H9 (cell line): ENCODE data around the gene GBP6. TPM values are rescaled to one million over a fixed set of nuclear protein-coding genes. Genes with fewer than 3 reads are reported as not detected.

Experiments
- DNase-seq: peaks from one replicate; pipeline ENCODE4 v3.0.0-alpha.2; 2017
- H2AFZ ChIP-seq: one replicate; pipeline ENCODE4 v1.6.1; 2013; ENCODE audit warnings: mild to moderate bottlenecking, low read length, control low read depth, moderate library complexity
- H2AK5ac ChIP-seq: 2 replicates; pipeline ENCODE4 v1.6.1; 2013; ENCODE audit warnings: low read length, control low read depth, mixed read lengths; ENCODE audit not compliant: insufficient read length
- H2BK120ac ChIP-seq: one replicate; pipeline ENCODE4 v1.6.1; 2013; ENCODE audit warnings: low read depth, mild to moderate bottlenecking, low read length, control low read depth, inconsistent platforms; ENCODE audit not compliant: poor library complexity, severe bottlenecking
- H2BK12ac ChIP-seq: 2 replicates; pipeline ENCODE4 v1.6.1; 2013; ENCODE audit warnings: low read length, control low read depth, mixed read lengths, low read depth; ENCODE audit not compliant: insufficient read length
- H2BK15ac ChIP-seq: 2 replicates; pipeline ENCODE4 v1.6.1; 2013; ENCODE audit warnings: low read depth, low read length, control low read depth
- H2BK20ac ChIP-seq: one replicate; pipeline ENCODE4 v1.6.1; 2013; ENCODE audit warnings: low read depth, mild to moderate bottlenecking, low read length, control low read depth, inconsistent platforms; ENCODE audit not compliant: poor library complexity, severe bottlenecking
- H2BK5ac ChIP-seq: 2 replicates; pipeline ENCODE4 v1.6.1; 2013; ENCODE audit warnings: low read length, control low read depth, mixed read lengths; ENCODE audit not compliant: insufficient read length
- H3K14ac ChIP-seq: 2 replicates; pipeline ENCODE4 v1.6.1; 2013; ENCODE audit warnings: low read length, control low read depth; ENCODE audit not compliant: insufficient read depth
- H3K18ac ChIP-seq: 2 replicates; pipeline ENCODE4 v1.6.1; 2013; ENCODE audit warnings: low read depth, mild to moderate bottlenecking, mixed read lengths, low read length, control low read depth; ENCODE audit not compliant: insufficient read length
- H3K23ac ChIP-seq: 2 replicates; pipeline ENCODE4 v1.6.1; 2013; ENCODE audit warnings: low read length, control low read depth, mixed read lengths, low read depth; ENCODE audit not compliant: insufficient read length
- H3K23me2 ChIP-seq: 2 replicates; pipeline ENCODE4 v1.6.1; 2013; ENCODE audit warnings: low read depth, mild to moderate bottlenecking, mixed read lengths, low read length, control low read depth; ENCODE audit not compliant: insufficient read length, poor library complexity, severe bottlenecking
- H3K27ac ChIP-seq: 2 replicates; pipeline ENCODE4 v1.5.1; 2013; ENCODE audit warnings: low read length, control low read depth, mixed read lengths, low read depth; ENCODE audit not compliant: insufficient read length
- H3K27me3 ChIP-seq: 2 replicates; pipeline ENCODE4 v1.6.1; 2013; ENCODE audit warnings: low read length, control low read depth, inconsistent platforms; ENCODE audit not compliant: insufficient read depth
- H3K4ac ChIP-seq: 2 replicates; pipeline ENCODE4 v1.6.1; 2013; ENCODE audit warnings: low read depth, mild to moderate bottlenecking, control low read depth, inconsistent platforms, low read length, moderate library complexity
- H3K4me1 ChIP-seq: 2 replicates; pipeline ENCODE4 v1.6.1; 2013; ENCODE audit warnings: low read length, control low read depth, inconsistent platforms; ENCODE audit not compliant: insufficient read depth
- H3K4me2 ChIP-seq: 2 replicates; pipeline ENCODE4 v1.6.1; 2013; ENCODE audit warnings: low read length, control low read depth, mixed read lengths; ENCODE audit not compliant: insufficient read length, insufficient read depth
- H3K56ac ChIP-seq: 2 replicates; pipeline ENCODE4 v1.6.1; 2013; ENCODE audit warnings: low read depth, mild to moderate bottlenecking, mixed read lengths, low read length, control low read depth; ENCODE audit not compliant: insufficient read length
- H3K79me1 ChIP-seq: 2 replicates; pipeline ENCODE4 v1.6.1; 2013; ENCODE audit warnings: low read depth, mild to moderate bottlenecking, moderate library complexity, low read length, control low read depth, inconsistent platforms; ENCODE audit not compliant: insufficient read depth, poor library complexity, severe bottlenecking
- H3K79me2 ChIP-seq: 2 replicates; pipeline ENCODE4 v1.6.1; 2013; ENCODE audit warnings: low read length, control low read depth, inconsistent platforms; ENCODE audit not compliant: insufficient read depth
- H3K9ac ChIP-seq: 2 replicates; pipeline ENCODE4 v1.6.1; 2013; ENCODE audit warnings: low read length, control low read depth, mixed read lengths; ENCODE audit not compliant: insufficient read length; ENCODE audit errors: extremely low read depth
- H3K9me3 ChIP-seq: one replicate; pipeline ENCODE4 v1.6.1; 2013; ENCODE audit warnings: low read depth, low read length, inconsistent platforms; ENCODE audit not compliant: control insufficient read depth
- H3T11ph ChIP-seq: one replicate; pipeline ENCODE4 v1.6.1; 2013; ENCODE audit warnings: mild to moderate bottlenecking, low read length, control low read depth, inconsistent platforms
- H4K20me1 ChIP-seq: one replicate; pipeline ENCODE4 v1.6.1; 2013; ENCODE audit not compliant: control insufficient read depth, insufficient read length, insufficient read depth
- H4K5ac ChIP-seq: 2 replicates; pipeline ENCODE4 v1.6.1; 2013; ENCODE audit warnings: low read depth, mild to moderate bottlenecking, mixed read lengths, low read length, control low read depth; ENCODE audit not compliant: insufficient read length
- H4K8ac ChIP-seq: replicated peaks from 2 replicates; pipeline ENCODE4 v1.6.1; 2013; ENCODE audit warnings: low read length, control low read depth, mixed read lengths, low read depth; ENCODE audit not compliant: insufficient read length
- H4K91ac ChIP-seq: 2 replicates; pipeline ENCODE4 v1.6.1; 2013; ENCODE audit warnings: low read depth, mild to moderate bottlenecking, moderate library complexity, mixed read lengths, low read length, control low read depth; ENCODE audit not compliant: insufficient read length
- H3K27ac Mint-ChIP-seq, 3 experiments: 2 replicates in 2 of 3; 3 replicates in 1 of 3; pipeline ENCODE4 v1.8.0; 2020 to 2021; ENCODE audit warnings: mixed read lengths in 3 of 3, mild to moderate bottlenecking in 1 of 3, moderate library complexity in 1 of 3
- H3K27me3 Mint-ChIP-seq: 2 replicates; pipeline ENCODE4 v1.8.0; 2021; ENCODE audit warnings: low read depth, mild to moderate bottlenecking, moderate library complexity, mixed read lengths
- H3K36me3 Mint-ChIP-seq, 3 experiments: 2 replicates in 2 of 3; 3 replicates in 1 of 3; pipeline ENCODE4 v1.8.0; 2020 to 2021; ENCODE audit warnings: low read depth in 3 of 3, mixed read lengths in 3 of 3; ENCODE audit not compliant: insufficient read depth in 1 of 3
- H3K4me1 Mint-ChIP-seq, 2 experiments: 2 replicates each; pipeline ENCODE4 v1.8.0; 2020; ENCODE audit warnings: mixed read lengths in 2 of 2
- H3K4me3 Mint-ChIP-seq, 2 experiments: 2 replicates in 1 of 2; 3 replicates in 1 of 2; pipeline ENCODE4 v1.8.0; 2020 to 2021; ENCODE audit warnings: mild to moderate bottlenecking in 2 of 2, mixed read lengths in 2 of 2, moderate library complexity in 1 of 2
- H3K9me3 Mint-ChIP-seq, 2 experiments: 2 replicates in 1 of 2; 3 replicates in 1 of 2; pipeline ENCODE4 v1.8.0; 2020; ENCODE audit warnings: mild to moderate bottlenecking in 2 of 2, mixed read lengths in 2 of 2, moderate library complexity in 1 of 2
- CTCF ChIP-seq: fragments of 200-600 bp; sonication (generic); conservative IDR thresholded peaks from 3 replicates; pipeline ENCODE4 v1.8.0; 2021; ENCODE audit warnings: antibody characterized with exemption, mild to moderate bottlenecking
- WGBS: extraction: QIAGEN DNeasy Blood & Tissue Kit; methylation state at CpG from one replicate; pipeline ENCODE4 v1.1.7; 2013; ENCODE audit warnings: missing lambda C conversion rate, low lambda C conversion rate, mixed read lengths; ENCODE audit not compliant: insufficient read length; ENCODE audit errors: extremely low coverage; 5-methylcytosine and 5-hydroxymethylcytosine counted together
- total RNA-seq: library from RNA; stranded (reverse); gene quantifications from 2 replicates; pipeline ENCODE4 v1.2.1, GENCODE V29; 2021

GBP6 gene
- total RNA-seq, 1 experiment from 2014 or later = not detected

- no peak overlapping the region for H3K14ac ChIP-seq
- H3T11ph ChIP-seq = no peak overlapping the region
- H3K27ac ChIP-seq = no peak overlapping the region
- no peaks in the 10 kb centered on the region for H3K23me2 ChIP-seq
- no peak for DNase-seq
- no peaks in the 10 kb centered on the region for H3K4me1 ChIP-seq
- H3K18ac ChIP-seq = no peak overlapping the region
- H3K9ac ChIP-seq = no peak overlapping the region
- no peak overlapping the region for H2BK12ac ChIP-seq
- no peak overlapping the region for H2BK120ac ChIP-seq
- H3K79me1 ChIP-seq = no peaks in the 10 kb centered on the region
- no peak overlapping the region for H4K91ac ChIP-seq
- H3K23ac ChIP-seq = no peak overlapping the region
- no peak overlapping the region for H3K4me3 Mint-ChIP-seq
- H3K9me3 ChIP-seq = no peaks in the 10 kb centered on the region
- H3K56ac ChIP-seq = no peak overlapping the region
- H2AK5ac ChIP-seq = no peak overlapping the region
- no peak overlapping the region for H4K5ac ChIP-seq
- no peaks in the 10 kb centered on the region; the same call in 1 of the 2 replicates for H3K27me3 Mint-ChIP-seq
- no peak overlapping the region for H4K8ac ChIP-seq
- H3K27me3 ChIP-seq = no peaks in the 10 kb centered on the region
- no peaks in the 10 kb centered on the region for H3K9me3 Mint-ChIP-seq
- no peak overlapping the region for H2BK20ac ChIP-seq
- no peak overlapping the region for H2BK15ac ChIP-seq
- no peak overlapping the region for H2BK5ac ChIP-seq
- H4K20me1 ChIP-seq = no peaks in the 10 kb centered on the region
- TF ChIP-seq CTCF = no peak
- no peaks in the 10 kb centered on the region for H3K79me2 ChIP-seq
- peaks cover 16 to 18% of the 10 kb centered on the region in 2 experiments for H3K4me1 Mint-ChIP-seq
- no peak overlapping the region for H2AFZ ChIP-seq
- no peak overlapping the region for H3K4me2 ChIP-seq
- WGBS = no CpG with 5 or more reads among the region's 1 CpG
- no peaks in the 10 kb centered on the region for H3K36me3 Mint-ChIP-seq
- H3K27ac Mint-ChIP-seq = no peak overlapping the region
- H3K4ac ChIP-seq = no peak overlapping the region
Observed at GRCh38 chr1:89367221-89367620, 3.4 kb downstream of the GBP6 start.
